Loucy (cell line): ENCODE results near the gene CEP104.

ENCODE experiments used
- H2AFZ ChIP-seq: fragments of 200-600 bp; sonication (generic); 2 replicates; pipeline ENCODE4 v1.6.0; 2016; ENCODE audit warnings: antibody characterized with exemption, mild to moderate bottlenecking, low read length, moderate library complexity
- H3F3A ChIP-seq: fragments of 200-600 bp; 2 replicates; pipeline ENCODE4 v1.6.0; 2016; ENCODE audit warnings: antibody characterized with exemption, low read depth, mild to moderate bottlenecking
- H3K27me3 ChIP-seq: fragments of 200-600 bp; sonication (generic); 2 replicates; pipeline ENCODE4 v1.6.1; 2014; ENCODE audit warnings: low read length, mild to moderate bottlenecking; ENCODE audit not compliant: insufficient read depth, poor library complexity, severe bottlenecking
- H3K36me3 ChIP-seq: fragments of 200-600 bp; sonication (generic); 2 replicates; pipeline ENCODE4 v1.6.1; 2016; ENCODE audit warnings: low read length; ENCODE audit not compliant: insufficient read depth
- H3K4me1 ChIP-seq: fragments of 200-600 bp; sonication (generic); 2 replicates; pipeline ENCODE4 v1.5.1; 2014; ENCODE audit warnings: low read length, mild to moderate bottlenecking; ENCODE audit not compliant: insufficient read depth, poor library complexity, severe bottlenecking
- H3K4me2 ChIP-seq: fragments of 200-600 bp; sonication (generic); 2 replicates; pipeline ENCODE4 v1.6.0; 2014; ENCODE audit warnings: antibody characterized with exemption, low read length, low read depth, mild to moderate bottlenecking; ENCODE audit not compliant: poor library complexity, severe bottlenecking
- H3K4me3 ChIP-seq: fragments of 200-600 bp; sonication (generic); 2 replicates; pipeline ENCODE4 v1.5.1; 2014; ENCODE audit warnings: low read length, mild to moderate bottlenecking, mixed read lengths; ENCODE audit not compliant: poor library complexity, severe bottlenecking
- H3K79me2 ChIP-seq: fragments of 200-600 bp; sonication (generic); 2 replicates; pipeline ENCODE4 v1.6.1; 2014; ENCODE audit warnings: low read length; ENCODE audit not compliant: insufficient read depth
- H3K9ac ChIP-seq: fragments of 200-600 bp; sonication (generic); 2 replicates; pipeline ENCODE4 v1.6.0; 2014; ENCODE audit warnings: mild to moderate bottlenecking, low read depth, low read length, moderate library complexity; ENCODE audit not compliant: poor library complexity, severe bottlenecking
- H3K9me2 ChIP-seq: fragments of 200-600 bp; sonication (generic); replicated peaks from 2 replicates; pipeline ENCODE4 v1.6.1; 2016; ENCODE audit warnings: low read depth, low read length, mixed read lengths
- H3K9me3 ChIP-seq: fragments of 200-600 bp; sonication (generic); 2 replicates; pipeline ENCODE4 v1.6.1; 2014; ENCODE audit warnings: mild to moderate bottlenecking, antibody characterized with exemption, low read length, low read depth; ENCODE audit not compliant: insufficient read depth
- H4K20me1 ChIP-seq: fragments of 200-600 bp; sonication (generic); 2 replicates; pipeline ENCODE4 v1.6.0; 2014; ENCODE audit warnings: antibody characterized with exemption, low read length, mild to moderate bottlenecking; ENCODE audit not compliant: insufficient read depth, poor library complexity, severe bottlenecking
- CTCF ChIP-seq: fragments of 200-600 bp; sonication (generic); conservative IDR thresholded peaks from 2 replicates; pipeline ENCODE4 v1.5.1; 2014; ENCODE audit warnings: mild to moderate bottlenecking, antibody characterized with exemption, low read length
- EZH2phosphoT487 ChIP-seq: fragments of 200-600 bp; IDR thresholded peaks from 2 replicates; pipeline ENCODE4 v1.6.1; 2018; ENCODE audit warnings: antibody characterized with exemption, mild to moderate bottlenecking, moderate library complexity, borderline replicate concordance

The CEP104 gene

GRCh38 chr1:3827813-3828307, 29.2 kb downstream of the CEP104 start:
- no peaks in the 10 kb centered on the region for H3K27me3 ChIP-seq
- H3K4me1 ChIP-seq = no peaks in the 10 kb centered on the region
- H3K9me3 ChIP-seq = no peaks in the 10 kb centered on the region
- no peaks in the 10 kb centered on the region for H3K9me2 ChIP-seq
- H3K4me3 ChIP-seq = no peak overlapping the region
- H3K36me3 ChIP-seq = peaks cover 9% of the 10 kb centered on the region; the same call in 1 of the 2 replicates
- H3K79me2 ChIP-seq = no peaks in the 10 kb centered on the region
- H2AFZ ChIP-seq = no peak overlapping the region
- no peaks in the 10 kb centered on the region for H3F3A ChIP-seq
- TF ChIP-seq EZH2phosphoT487 (no peak), CTCF (no peak)
- no peak overlapping the region for H3K4me2 ChIP-seq
- no peak overlapping the region for H3K9ac ChIP-seq
- no peaks in the 10 kb centered on the region for H4K20me1 ChIP-seq

GRCh38 chr1:3825356-3825755, 31.7 kb downstream of the CEP104 start:
- H3K79me2 ChIP-seq = no peaks in the 10 kb centered on the region
- H3K9me3 ChIP-seq = no peaks in the 10 kb centered on the region
- no peak overlapping the region for H3K4me3 ChIP-seq
- no peaks in the 10 kb centered on the region for H3K9me2 ChIP-seq
- no peaks in the 10 kb centered on the region for H4K20me1 ChIP-seq
- TF ChIP-seq EZH2phosphoT487 = no peak
- TF ChIP-seq CTCF = no peak
- no peak overlapping the region for H3K9ac ChIP-seq
- no peaks in the 10 kb centered on the region for H3F3A ChIP-seq
- H3K36me3 ChIP-seq = peaks cover 9% of the 10 kb centered on the region; the same call in 1 of the 2 replicates
- H2AFZ ChIP-seq = no peak overlapping the region
- no peak overlapping the region for H3K4me2 ChIP-seq
- H3K27me3 ChIP-seq = no peaks in the 10 kb centered on the region
- H3K4me1 ChIP-seq = no peaks in the 10 kb centered on the region

- Histone ChIP-seq H3K9me2 (no peaks in the 10 kb centered on the region), H3K79me2 (no peaks in the 10 kb centered on the region), H3K4me2 (no peak overlapping the region), H3K27me3 (no peaks in the 10 kb centered on the region), H3K9ac (no peak overlapping the region), H4K20me1 (no peaks in the 10 kb centered on the region), H3K36me3 (peaks cover 9% of the 10 kb centered on the region; the same call in 1 of the 2 replicates), H2AFZ (no peak overlapping the region), H3K4me1 (no peaks in the 10 kb centered on the region), H3K4me3 (no peak overlapping the region), H3F3A (no peaks in the 10 kb centered on the region), H3K9me3 (no peaks in the 10 kb centered on the region)
- TF ChIP-seq CTCF (no peak), EZH2phosphoT487 (no peak)
These were observed 32.4 kb downstream of the CEP104 start for GRCh38 chr1:3824650-3825049.
